SJCRH30 (cell line): ENCODE results near the gene PTAR1. TPM values are rescaled to one million over a fixed set of nuclear protein-coding genes. Genes with fewer than 3 reads are reported as not detected.
A peak's percentile ranks its signal among the peaks of the same experiment; 100 is the strongest.

Source experiments
- DNase-seq, 2 experiments: peaks; one replicate each; pipeline ENCODE4 v3.0.0-alpha.2; 2015 to 2020
- H3K27ac ChIP-seq: fragments of 250-450 bp; sonication (Bioruptor Pico); 2 replicates; pipeline ENCODE4 v1.5.1; 2020; ENCODE audit warnings: mild to moderate bottlenecking, moderate library complexity
- H3K27me3 ChIP-seq: fragments of 250-450 bp; sonication (Bioruptor Pico); 2 replicates; pipeline ENCODE4 v1.5.1; 2020; ENCODE audit warnings: mild to moderate bottlenecking, moderate library complexity
- H3K36me3 ChIP-seq: fragments of 250-450 bp; sonication (Bioruptor Pico); 2 replicates; pipeline ENCODE4 v1.5.1; 2020; ENCODE audit warnings: mild to moderate bottlenecking, moderate library complexity
- H3K4me1 ChIP-seq: fragments of 250-450 bp; sonication (Bioruptor Pico); 2 replicates; pipeline ENCODE4 v1.5.1; 2020; ENCODE audit warnings: mild to moderate bottlenecking, moderate library complexity
- H3K4me3 ChIP-seq: fragments of 250-450 bp; sonication (Bioruptor Pico); 2 replicates; pipeline ENCODE4 v1.5.1; 2020; ENCODE audit warnings: mild to moderate bottlenecking, moderate library complexity
- H3K9me3 ChIP-seq: fragments of 250-450 bp; sonication (Bioruptor Pico); replicated peaks from 2 replicates; pipeline ENCODE4 v1.5.1; 2020; ENCODE audit warnings: mild to moderate bottlenecking, moderate library complexity
- total RNA-seq: library from RNA; depleted of rRNA; stranded (reverse); fragments of >200 nt; shearing (Covaris generic); gene quantifications from 2 replicates; pipeline ENCODE4 v1.2.3, GENCODE V29; 2014

Gene PTAR1
- total RNA-seq, 1 experiment from 2014 or later, result 85.5 TPM

GRCh38 chr9:69740872-69741505 lies 18.8 kb downstream of the PTAR1 start:
- no peak for DNase-seq
- H3K36me3 ChIP-seq, result peaks cover 26% of the 10 kb centered on the region
- H3K9me3 ChIP-seq, result no peaks in the 10 kb centered on the region
- H3K27me3 ChIP-seq, result no peaks in the 10 kb centered on the region
- H3K4me1 ChIP-seq, result no peaks in the 10 kb centered on the region
- no peak overlapping the region for H3K27ac ChIP-seq
- no peak overlapping the region for H3K4me3 ChIP-seq

DNA sequence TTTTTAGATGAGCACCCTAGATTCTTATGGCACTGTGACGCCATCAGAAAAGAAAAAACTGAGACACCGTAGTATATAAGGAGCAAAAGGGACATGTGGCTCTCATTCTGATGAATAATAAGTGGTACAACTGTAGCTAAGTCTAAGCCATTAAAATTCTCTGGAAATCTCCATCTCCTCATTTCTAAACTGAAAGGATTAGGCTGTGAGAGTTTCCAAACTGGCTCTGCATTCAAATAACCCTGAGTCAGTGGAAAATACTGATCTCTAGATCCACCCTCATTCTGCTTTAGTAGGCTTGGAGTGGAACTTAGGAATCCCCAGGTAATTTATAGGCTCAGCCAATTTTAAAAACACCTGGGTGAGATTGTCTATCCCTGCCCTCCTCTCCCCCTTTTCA lies 28.5 kb downstream of the PTAR1 start:
- H3K27me3 ChIP-seq, result no peaks in the 10 kb centered on the region
- no peak overlapping the region for H3K27ac ChIP-seq
- no peak for DNase-seq
- peaks cover 56% of the 10 kb centered on the region for H3K36me3 ChIP-seq
- H3K4me3 ChIP-seq, result no peak overlapping the region
- H3K9me3 ChIP-seq, result no peaks in the 10 kb centered on the region
- H3K4me1 ChIP-seq, result no peaks in the 10 kb centered on the region

DNA sequence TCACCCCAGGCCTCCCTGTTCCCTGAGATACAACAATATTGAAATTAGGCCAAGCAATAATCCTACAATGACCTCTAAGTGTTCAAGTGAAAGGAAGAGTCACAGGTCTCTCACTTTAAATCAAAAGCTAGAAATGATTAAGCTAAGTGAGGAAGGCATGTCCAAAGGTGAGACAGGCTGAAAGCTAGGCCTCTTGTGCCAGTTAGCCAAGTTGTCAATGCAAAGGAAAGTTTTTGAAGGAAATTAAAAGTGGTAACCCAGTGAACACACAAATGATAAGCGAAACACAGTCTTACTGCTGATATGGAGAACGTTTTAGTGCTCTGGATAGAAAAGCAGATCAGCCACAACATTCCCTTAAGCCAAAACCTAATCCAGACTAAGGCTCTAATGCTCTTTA lies 39.8 kb downstream of the PTAR1 start:
- peaks cover 40% of the 10 kb centered on the region for H3K36me3 ChIP-seq
- no peaks in the 10 kb centered on the region for H3K4me1 ChIP-seq
- DNase-seq, result no peak
- no peak overlapping the region for H3K4me3 ChIP-seq
- H3K27me3 ChIP-seq, result no peaks in the 10 kb centered on the region
- no peaks in the 10 kb centered on the region for H3K9me3 ChIP-seq
- no peak overlapping the region for H3K27ac ChIP-seq

GRCh38 chr9:69719367-69719766 lies 40.4 kb downstream of the PTAR1 start:
- DNase-seq, result no peak
- Histone ChIP-seq H3K36me3 (peaks cover 34% of the 10 kb centered on the region), H3K4me1 (no peaks in the 10 kb centered on the region)

GRCh38 chr9:69718218-69718617 lies 41.6 kb downstream of the PTAR1 start:
- H3K4me1 ChIP-seq, result no peaks in the 10 kb centered on the region
- no peaks in the 10 kb centered on the region for H3K9me3 ChIP-seq
- no peaks in the 10 kb centered on the region for H3K27me3 ChIP-seq
- no peak overlapping the region for H3K27ac ChIP-seq
- no peak overlapping the region for H3K4me3 ChIP-seq
- H3K36me3 ChIP-seq, result peaks cover 26% of the 10 kb centered on the region
- no peak for DNase-seq

More at GRCh38 chr9:69719367-69719766, 40.4 kb downstream of the PTAR1 start:
- H3K27ac ChIP-seq, result no peak overlapping the region
- H3K9me3 ChIP-seq, result no peaks in the 10 kb centered on the region
- H3K27me3 ChIP-seq, result no peaks in the 10 kb centered on the region
- H3K4me3 ChIP-seq, result no peak overlapping the region

DNA sequence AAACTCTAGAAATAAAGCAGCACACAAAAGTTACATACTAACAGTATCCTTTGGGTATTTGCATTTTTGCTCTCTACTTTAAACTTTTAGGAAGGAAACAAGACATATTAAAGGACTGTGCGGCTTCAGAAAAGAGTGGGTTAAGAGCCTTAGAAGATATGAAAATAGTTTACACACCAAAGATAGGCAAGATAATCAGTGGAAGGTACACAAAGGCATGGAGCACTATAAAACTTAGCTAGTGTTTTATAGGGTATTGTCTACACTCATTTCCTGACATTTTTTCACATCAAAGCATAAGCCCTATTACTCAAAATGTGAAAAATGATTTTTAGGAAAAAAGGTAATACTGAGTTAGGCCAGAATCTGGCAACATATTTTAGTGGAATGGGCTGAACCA lies 44.0 kb downstream of the PTAR1 start:
- H3K27me3 ChIP-seq, result no peaks in the 10 kb centered on the region
- H3K4me1 ChIP-seq, result no peaks in the 10 kb centered on the region
- no peak for DNase-seq
- H3K36me3 ChIP-seq, result peaks cover 29% of the 10 kb centered on the region
- no peak overlapping the region for H3K4me3 ChIP-seq
- no peaks in the 10 kb centered on the region for H3K9me3 ChIP-seq
- no peak overlapping the region for H3K27ac ChIP-seq

DNA sequence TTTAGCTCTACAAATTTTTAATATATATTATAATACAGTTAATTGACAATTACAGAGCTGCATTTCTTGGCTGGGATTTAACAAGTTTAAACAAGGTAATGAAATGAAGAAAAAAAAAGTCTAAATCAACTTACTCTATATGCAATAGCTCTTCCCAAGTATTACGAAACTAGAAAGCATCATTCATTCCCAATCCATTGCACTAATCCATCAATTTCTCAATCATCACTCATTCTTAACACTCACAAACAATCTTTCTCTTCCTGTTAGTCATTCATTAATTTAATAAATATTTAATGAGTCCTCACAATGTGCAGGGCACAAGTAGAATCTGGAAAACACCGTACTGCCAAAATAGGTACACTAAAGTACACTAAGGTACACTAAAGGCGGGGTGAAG lies 44.7 kb downstream of the PTAR1 start:
- Histone ChIP-seq H3K4me3 (no peak overlapping the region), H3K9me3 (no peaks in the 10 kb centered on the region), H3K4me1 (no peaks in the 10 kb centered on the region), H3K36me3 (peaks cover 27% of the 10 kb centered on the region), H3K27me3 (no peaks in the 10 kb centered on the region), H3K27ac (no peak overlapping the region)
- no peak for DNase-seq

GRCh38 chr9:69697475-69697874 lies 62.3 kb downstream of the PTAR1 start:
- no peaks in the 10 kb centered on the region for H3K4me1 ChIP-seq
- no peaks in the 10 kb centered on the region for H3K27me3 ChIP-seq
- no peaks in the 10 kb centered on the region for H3K36me3 ChIP-seq
- H3K4me3 ChIP-seq, result no peak overlapping the region
- peaks cover 6% of the 10 kb centered on the region for H3K9me3 ChIP-seq
- no peak overlapping the region for H3K27ac ChIP-seq
- DNase-seq, result peak; percentile 19 to 39

GRCh38 chr9:69696802-69697201 lies 63.0 kb downstream of the PTAR1 start:
- Histone ChIP-seq H3K9me3 (peaks cover 6% of the 10 kb centered on the region), H3K27me3 (no peaks in the 10 kb centered on the region), H3K27ac (no peak overlapping the region), H3K36me3 (no peaks in the 10 kb centered on the region), H3K4me3 (no peak overlapping the region), H3K4me1 (no peaks in the 10 kb centered on the region)
- DNase-seq, result peak in 1 of 2 experiments; percentile 7

- no peaks in the 10 kb centered on the region for H3K4me1 ChIP-seq
- H3K27ac ChIP-seq, result no peak overlapping the region
- H3K36me3 ChIP-seq, result no peaks in the 10 kb centered on the region
- H3K27me3 ChIP-seq, result peaks cover 4% of the 10 kb centered on the region
- no peak overlapping the region for H3K4me3 ChIP-seq
- H3K9me3 ChIP-seq, result no peaks in the 10 kb centered on the region
- no peak for DNase-seq
Measured at GRCh38 chr9:69689991-69690538, 69.7 kb downstream of the PTAR1 start.

- Histone ChIP-seq H3K4me1 (no peaks in the 10 kb centered on the region), H3K4me3 (no peak overlapping the region), H3K36me3 (no peaks in the 10 kb centered on the region), H3K27ac (no peak overlapping the region), H3K9me3 (no peaks in the 10 kb centered on the region; the same call in 1 of the 2 replicates), H3K27me3 (peaks cover 4% of the 10 kb centered on the region)
- DNase-seq, result no peak
Measured at GRCh38 chr9:69683927-69684326, 75.9 kb downstream of the PTAR1 start.

GRCh38 chr9:69678843-69679538 lies 80.8 kb downstream of the PTAR1 start:
- no peaks in the 10 kb centered on the region for H3K27me3 ChIP-seq

DNA sequence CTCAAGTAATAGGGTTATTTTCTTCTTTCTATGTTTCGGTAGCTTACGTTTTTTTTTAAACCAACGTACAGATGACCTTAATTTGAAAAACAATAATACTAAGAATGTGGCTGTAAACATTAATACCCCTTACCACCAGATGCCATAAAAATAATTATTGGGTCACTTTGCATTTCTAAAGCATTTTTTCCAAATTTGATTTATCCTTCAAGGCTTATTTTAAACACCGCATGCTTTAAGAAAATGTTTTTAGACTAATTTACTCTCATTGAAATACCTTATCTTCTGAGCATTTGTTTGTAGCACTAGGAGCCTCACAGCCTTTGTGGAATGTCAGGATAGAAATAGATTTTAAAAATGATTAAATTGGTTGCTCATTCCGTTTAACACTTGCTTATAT lies 81.9 kb downstream of the PTAR1 start:
- H3K4me1 ChIP-seq, result peaks cover 6% of the 10 kb centered on the region
- no peaks in the 10 kb centered on the region for H3K36me3 ChIP-seq
- H3K27me3 ChIP-seq, result no peaks in the 10 kb centered on the region
- H3K9me3 ChIP-seq, result no peaks in the 10 kb centered on the region; the same call in 1 of the 2 replicates
- no peak for DNase-seq
- no peak overlapping the region for H3K4me3 ChIP-seq
- H3K27ac ChIP-seq, result no peak overlapping the region

More at GRCh38 chr9:69678843-69679538, 80.8 kb downstream of the PTAR1 start:
- no peaks in the 10 kb centered on the region; the same call in 1 of the 2 replicates for H3K9me3 ChIP-seq
- no peak overlapping the region for H3K27ac ChIP-seq
- H3K36me3 ChIP-seq, result no peaks in the 10 kb centered on the region
- peaks cover 6% of the 10 kb centered on the region for H3K4me1 ChIP-seq
- no peak overlapping the region for H3K4me3 ChIP-seq
- DNase-seq, result no peak

- Histone ChIP-seq H3K27me3 (no peaks in the 10 kb centered on the region), H3K27ac (no peak overlapping the region)
- no peak for DNase-seq
Measured at GRCh38 chr9:69675563-69675962, 84.2 kb downstream of the PTAR1 start.

GRCh38 chr9:69674716-69675438 lies 84.9 kb downstream of the PTAR1 start:
- H3K36me3 ChIP-seq, result no peaks in the 10 kb centered on the region
- H3K9me3 ChIP-seq, result no peaks in the 10 kb centered on the region
- no peak overlapping the region for H3K4me3 ChIP-seq
- no peaks in the 10 kb centered on the region for H3K27me3 ChIP-seq
- DNase-seq, result no peak
- no peak overlapping the region for H3K27ac ChIP-seq
- peaks cover 6% of the 10 kb centered on the region for H3K4me1 ChIP-seq

More at GRCh38 chr9:69675563-69675962, 84.2 kb downstream of the PTAR1 start:
- H3K36me3 ChIP-seq, result no peaks in the 10 kb centered on the region
- H3K9me3 ChIP-seq, result no peaks in the 10 kb centered on the region
- peaks cover 6% of the 10 kb centered on the region for H3K4me1 ChIP-seq
- H3K4me3 ChIP-seq, result no peak overlapping the region
